Measurements from ENCODE around the gene RNF126.
"Not testable (repeated sequence)": the region's sequence is repeated elsewhere in the genome, so short reads cannot be mapped to it uniquely, and the experiment has no call there.

Gene RNF126

GRCh38 chr19:610801-611480 lies 52.1 kb downstream of the RNF126 start:
- peak in 2 of 4 experiments; percentile 30 to 48 for DNase-seq

GRCh38 chr19:610071-610800 lies 52.8 kb downstream of the RNF126 start:
- DNase-seq: peak in 2 of 4 experiments; percentile 19 to 36

- no peak for DNase-seq
Observed at GRCh38 chr19:609004-609346, 54.0 kb downstream of the RNF126 start.

GRCh38 chr19:608155-609003 lies 54.6 kb downstream of the RNF126 start:
- no peak for DNase-seq

GRCh38 chr19:607301-608154 lies 55.5 kb downstream of the RNF126 start:
- no peak for DNase-seq

GRCh38 chr19:605061-605971 lies 57.7 kb downstream of the RNF126 start:
- DNase-seq: not testable (repeated sequence)

GRCh38 chr19:604355-604754 lies 58.7 kb downstream of the RNF126 start:
- peak in 1 of 4 experiments; percentile 32 for DNase-seq

GRCh38 chr19:603779-604178 lies 59.2 kb downstream of the RNF126 start:
- DNase-seq: peak in 1 of 4 experiments; percentile 15

GRCh38 chr19:603302-603639 lies 59.7 kb downstream of the RNF126 start:
- not testable (repeated sequence) for DNase-seq

GRCh38 chr19:602391-603301 lies 60.4 kb downstream of the RNF126 start:
- no peak for DNase-seq

- DNase-seq: no peak
Observed at GRCh38 chr19:601790-602189, 61.2 kb downstream of the RNF126 start.

- no peak for DNase-seq
Observed at GRCh38 chr19:601310-601709, 61.7 kb downstream of the RNF126 start.
